Immature natural killer cell (primary cell): Measurements from ENCODE around the gene ANO3. TPM values are rescaled to one million over a fixed set of nuclear protein-coding genes. Genes with fewer than 3 reads are reported as not detected.

ENCODE experiments used
- DNase-seq, 3 donors: peaks; one replicate each; pipeline ENCODE4 v3.0.0; 2022; ENCODE audit warnings: mixed read lengths in 1 of 3
- H3K27ac Mint-ChIP-seq, 6 donors: one replicate each; pipeline ENCODE4 v1.8.0; 2020; ENCODE audit warnings: mixed read lengths in 6 of 6, mild to moderate bottlenecking in 5 of 6, inconsistent platforms in 4 of 6, moderate library complexity in 3 of 6
- H3K27me3 Mint-ChIP-seq, 3 donors: one replicate each; pipeline ENCODE4 v1.8.0; 2020 to 2021; ENCODE audit warnings: low read depth in 3 of 3, mild to moderate bottlenecking in 3 of 3, mixed read lengths in 3 of 3, moderate library complexity in 3 of 3, inconsistent platforms in 1 of 3
- H3K36me3 Mint-ChIP-seq, 3 donors: one replicate each; pipeline ENCODE4 v1.8.0; 2020; ENCODE audit warnings: mixed read lengths in 3 of 3, inconsistent platforms in 2 of 3, mild to moderate bottlenecking in 2 of 3
- H3K4me1 Mint-ChIP-seq, 2 donors: one replicate each; pipeline ENCODE4 v1.8.0; 2020; ENCODE audit warnings: inconsistent platforms in 2 of 2, mild to moderate bottlenecking in 2 of 2, mixed read lengths in 2 of 2, moderate library complexity in 1 of 2
- H3K4me3 Mint-ChIP-seq, 5 donors: one replicate each; pipeline ENCODE4 v1.8.0; 2020; ENCODE audit warnings: mild to moderate bottlenecking in 5 of 5, mixed read lengths in 5 of 5, inconsistent platforms in 3 of 5, moderate library complexity in 3 of 5
- H3K9me3 Mint-ChIP-seq, 6 donors: one replicate each; pipeline ENCODE4 v1.8.0; 2020; ENCODE audit warnings: mild to moderate bottlenecking in 6 of 6, mixed read lengths in 6 of 6, inconsistent platforms in 4 of 6, moderate library complexity in 3 of 6
- polyA plus RNA-seq, 3 donors: library from polyadenylated mRNA; unstranded; fragments of 300-500 nt; fragmentation: Illumina TruSeq; gene quantifications; one replicate each; pipeline ENCODE4 v1.2.3, GENCODE V29; 2021

The ANO3 gene
- polyA plus RNA-seq, 3 donors from 2014 or later = not detected

DNA sequence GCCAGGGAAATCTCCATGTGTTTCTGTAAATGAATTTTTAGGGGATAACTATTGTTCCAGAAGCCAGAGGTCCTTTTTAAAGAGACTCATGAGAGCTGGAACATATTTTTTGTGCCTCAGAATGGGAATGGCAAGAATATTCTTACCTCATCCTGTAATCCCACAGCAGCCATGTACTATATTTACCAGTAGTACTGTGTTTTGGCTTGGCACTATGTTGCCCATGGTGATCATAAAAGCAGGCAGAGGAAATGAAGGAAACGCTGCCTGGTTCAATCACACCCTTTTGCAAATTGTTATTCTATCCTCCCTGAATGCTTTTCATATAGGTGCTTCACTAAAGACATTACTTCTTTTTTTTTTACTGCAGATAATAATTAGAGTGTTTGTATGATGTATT is 81.0 kb downstream of the ANO3 start:
- Mint-ChIP-seq H3K27me3 (no peaks in the 10 kb centered on the region), H3K4me3 (no peak overlapping the region), H3K36me3 (no peaks in the 10 kb centered on the region), H3K9me3 (peaks cover 8 to 28% (median 14%) of the 10 kb centered on the region in 6 donors), H3K27ac (no peak overlapping the region), H3K4me1 (no peaks in the 10 kb centered on the region)
- no peak for DNase-seq

GRCh38 chr11:26418386-26418912 is 86.5 kb downstream of the ANO3 start:
- Mint-ChIP-seq H3K27ac (no peak overlapping the region), H3K36me3 (no peaks in the 10 kb centered on the region), H3K9me3 (peaks cover 8 to 27% (median 14%) of the 10 kb centered on the region in 6 donors), H3K27me3 (no peaks in the 10 kb centered on the region), H3K4me3 (no peak overlapping the region), H3K4me1 (no peaks in the 10 kb centered on the region)
- DNase-seq = no peak

DNA sequence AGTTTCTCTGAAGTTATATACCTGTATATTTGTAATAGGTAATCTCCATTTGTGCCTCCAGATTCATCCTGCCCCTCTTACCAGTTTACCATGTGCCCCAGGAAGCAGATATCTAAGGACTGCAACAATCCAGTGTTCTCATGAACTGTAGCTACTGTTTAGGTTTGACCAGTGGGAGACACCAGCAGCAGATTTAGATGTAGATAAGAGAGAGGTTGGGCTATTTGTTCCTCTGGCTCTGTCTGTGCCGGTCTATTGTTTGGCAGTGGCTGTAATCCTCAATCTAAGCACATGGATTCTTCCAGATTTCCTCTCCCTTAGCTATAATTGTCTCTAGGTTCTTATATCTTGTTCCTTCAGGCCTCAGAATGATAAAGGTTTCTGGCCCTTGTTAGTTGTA is 88.4 kb downstream of the ANO3 start:
- Mint-ChIP-seq H3K27ac (no peak overlapping the region), H3K36me3 (no peaks in the 10 kb centered on the region), H3K4me1 (no peaks in the 10 kb centered on the region), H3K27me3 (no peaks in the 10 kb centered on the region), H3K9me3 (peaks cover 2 to 22% (median 12%) of the 10 kb centered on the region in 6 donors), H3K4me3 (no peak overlapping the region)
- no peak for DNase-seq

DNA sequence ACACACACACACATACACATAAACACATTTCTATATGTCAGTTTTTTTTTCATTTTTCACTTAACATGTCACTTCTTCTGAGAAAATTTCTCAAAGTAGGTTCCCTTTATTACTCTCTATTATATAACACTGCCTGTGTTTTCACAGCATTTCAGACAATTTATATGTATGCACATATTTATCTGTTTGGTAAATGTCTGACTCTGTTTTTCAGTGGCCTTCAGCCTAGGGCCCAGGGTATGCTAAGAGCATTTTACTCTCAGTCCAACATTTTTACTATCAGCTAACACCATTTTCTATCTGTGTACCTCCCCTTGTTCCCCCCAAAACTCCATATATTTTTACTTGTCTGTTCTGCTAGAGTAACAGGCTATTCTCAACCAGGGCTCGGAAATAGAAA is 92.3 kb downstream of the ANO3 start:
- Mint-ChIP-seq H3K4me1 (no peaks in the 10 kb centered on the region), H3K36me3 (no peaks in the 10 kb centered on the region), H3K27me3 (peaks cover 0 to 2% (median 0%) of the 10 kb centered on the region in 3 donors), H3K4me3 (no peak overlapping the region), H3K27ac (no peak overlapping the region), H3K9me3 (peaks cover 0 to 20% (median 7%) of the 10 kb centered on the region in 6 donors)
- DNase-seq = no peak

GRCh38 chr11:26439854-26440253 is 107.9 kb downstream of the ANO3 start:
- Mint-ChIP-seq H3K27me3 (peaks cover 0 to 3% (median 2%) of the 10 kb centered on the region in 3 donors), H3K27ac (no peak overlapping the region), H3K4me3 (no peak overlapping the region), H3K4me1 (no peaks in the 10 kb centered on the region), H3K9me3 (peaks cover 7 to 34% (median 15%) of the 10 kb centered on the region in 6 donors), H3K36me3 (no peaks in the 10 kb centered on the region)
- no peak for DNase-seq

GRCh38 chr11:26442131-26442530 is 110.2 kb downstream of the ANO3 start:
- no peak overlapping the region for H3K27ac Mint-ChIP-seq
- H3K9me3 Mint-ChIP-seq = peaks cover 9 to 29% (median 13%) of the 10 kb centered on the region in 6 donors
- H3K36me3 Mint-ChIP-seq = no peaks in the 10 kb centered on the region
- DNase-seq = no peak
- H3K4me3 Mint-ChIP-seq = no peak overlapping the region
- H3K4me1 Mint-ChIP-seq = no peaks in the 10 kb centered on the region
- peaks cover 0 to 3% (median 2%) of the 10 kb centered on the region in 3 donors for H3K27me3 Mint-ChIP-seq

- Mint-ChIP-seq H3K27ac (no peak overlapping the region), H3K4me1 (no peaks in the 10 kb centered on the region), H3K27me3 (peaks cover 0 to 3% (median 0%) of the 10 kb centered on the region in 3 donors), H3K4me3 (no peak overlapping the region), H3K9me3 (peaks cover 8 to 22% (median 15%) of the 10 kb centered on the region in 6 donors), H3K36me3 (no peaks in the 10 kb centered on the region)
- DNase-seq = no peak
These were observed 111.7 kb downstream of the ANO3 start for GRCh38 chr11:26443617-26444016.

DNA sequence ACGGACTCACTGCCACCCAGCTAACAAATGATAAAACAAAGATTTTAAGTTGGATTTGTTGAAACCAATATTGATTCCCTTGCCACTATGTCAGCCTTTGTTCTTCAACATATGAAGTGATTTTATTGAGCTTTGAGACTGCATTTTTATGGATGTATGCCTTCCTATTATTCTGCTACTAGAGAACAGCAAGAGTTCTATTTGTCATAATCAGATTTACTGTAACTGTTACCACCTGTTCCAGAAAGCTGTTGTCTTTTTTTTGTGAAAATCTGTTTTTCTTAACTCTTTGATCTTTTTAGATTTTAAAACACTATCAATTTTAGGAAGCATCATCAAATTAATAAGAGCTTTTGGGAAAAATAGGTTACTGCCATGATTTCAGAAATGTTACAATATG is 125.7 kb downstream of the ANO3 start:
- no peaks in the 10 kb centered on the region for H3K4me1 Mint-ChIP-seq
- peaks cover 0 to 2% (median 0%) of the 10 kb centered on the region in 3 donors for H3K27me3 Mint-ChIP-seq
- no peaks in the 10 kb centered on the region for H3K36me3 Mint-ChIP-seq
- no peak overlapping the region for H3K27ac Mint-ChIP-seq
- no peak overlapping the region for H3K4me3 Mint-ChIP-seq
- peaks cover 3 to 31% (median 4%) of the 10 kb centered on the region in 6 donors for H3K9me3 Mint-ChIP-seq
- DNase-seq = no peak

- no peak for DNase-seq
- Mint-ChIP-seq H3K27me3 (no peaks in the 10 kb centered on the region), H3K36me3 (no peaks in the 10 kb centered on the region), H3K27ac (no peak overlapping the region), H3K4me3 (no peak overlapping the region), H3K4me1 (no peaks in the 10 kb centered on the region), H3K9me3 (peaks cover 1 to 24% (median 5%) of the 10 kb centered on the region in 6 donors)
These were observed 133.3 kb downstream of the ANO3 start for GRCh38 chr11:26465274-26465673.

- Mint-ChIP-seq H3K4me1 (no peaks in the 10 kb centered on the region), H3K36me3 (no peaks in the 10 kb centered on the region), H3K27ac (no peak overlapping the region), H3K4me3 (no peak overlapping the region), H3K27me3 (no peaks in the 10 kb centered on the region), H3K9me3 (peaks cover 0 to 15% (median 6%) of the 10 kb centered on the region in 6 donors)
- DNase-seq = no peak
These were observed 135.6 kb downstream of the ANO3 start for GRCh38 chr11:26467506-26467905.

DNA sequence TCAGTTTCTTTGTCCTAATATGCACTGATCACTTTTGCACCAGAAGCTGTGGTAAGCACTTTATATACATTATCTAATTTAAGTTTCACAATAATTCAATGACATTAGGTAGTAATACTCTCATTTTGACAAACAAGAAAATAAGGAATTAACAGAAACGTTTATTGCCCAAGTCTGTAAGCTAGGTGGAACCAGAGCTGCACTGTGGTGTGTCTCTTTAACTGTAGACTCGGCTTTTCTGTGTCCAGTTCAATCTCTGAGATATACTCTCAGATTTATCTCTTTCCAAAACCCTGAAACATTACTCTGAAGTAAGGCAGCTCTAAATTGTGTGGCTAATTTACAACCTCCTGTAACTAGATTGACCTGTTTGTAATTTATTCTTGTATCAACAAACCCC is 139.1 kb downstream of the ANO3 start:
- H3K4me3 Mint-ChIP-seq = no peak overlapping the region
- no peaks in the 10 kb centered on the region for H3K4me1 Mint-ChIP-seq
- DNase-seq = no peak
- no peak overlapping the region for H3K27ac Mint-ChIP-seq
- peaks cover 0 to 13% (median 6%) of the 10 kb centered on the region in 6 donors for H3K9me3 Mint-ChIP-seq
- H3K36me3 Mint-ChIP-seq = no peaks in the 10 kb centered on the region
- H3K27me3 Mint-ChIP-seq = no peaks in the 10 kb centered on the region

- H3K4me1 Mint-ChIP-seq = no peaks in the 10 kb centered on the region
These were observed 141.6 kb downstream of the ANO3 start for GRCh38 chr11:26473216-26474194.

GRCh38 chr11:26474401-26474800 is 142.5 kb downstream of the ANO3 start:
- Mint-ChIP-seq H3K9me3 (peaks cover 0 to 14% (median 4%) of the 10 kb centered on the region in 6 donors), H3K27ac (no peak overlapping the region), H3K27me3 (no peaks in the 10 kb centered on the region), H3K4me3 (no peak overlapping the region), H3K36me3 (no peaks in the 10 kb centered on the region), H3K4me1 (no peaks in the 10 kb centered on the region)
- DNase-seq = no peak

More at GRCh38 chr11:26473216-26474194, 141.6 kb downstream of the ANO3 start:
- no peak overlapping the region for H3K27ac Mint-ChIP-seq
- no peak overlapping the region for H3K4me3 Mint-ChIP-seq
- DNase-seq = no peak
- peaks cover 0 to 7% (median 4%) of the 10 kb centered on the region in 6 donors for H3K9me3 Mint-ChIP-seq
- no peaks in the 10 kb centered on the region for H3K36me3 Mint-ChIP-seq
- H3K27me3 Mint-ChIP-seq = no peaks in the 10 kb centered on the region

DNA sequence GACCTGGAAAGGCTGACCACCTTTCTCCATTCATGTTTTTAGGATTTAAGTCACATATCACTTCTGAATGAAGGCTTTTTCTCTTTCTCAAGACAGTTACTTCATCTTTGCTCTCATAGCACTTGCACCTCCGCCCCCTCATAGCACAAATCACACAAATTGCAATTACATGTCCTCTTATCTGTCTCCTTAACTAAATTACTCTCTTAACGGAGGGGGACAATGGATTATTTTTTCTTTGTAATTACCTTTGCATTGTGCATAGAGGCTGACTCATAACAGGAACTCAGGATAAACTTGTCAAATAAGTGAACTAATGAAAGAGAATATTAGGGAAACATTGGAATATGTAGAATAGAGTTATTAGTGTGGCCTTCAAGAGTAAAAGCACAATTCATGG is 145.5 kb downstream of the ANO3 start:
- H3K4me1 Mint-ChIP-seq = no peaks in the 10 kb centered on the region
- H3K27me3 Mint-ChIP-seq = no peaks in the 10 kb centered on the region
- no peak overlapping the region for H3K4me3 Mint-ChIP-seq
- peaks cover 0 to 23% (median 3%) of the 10 kb centered on the region in 6 donors for H3K9me3 Mint-ChIP-seq
- no peak for DNase-seq
- no peak overlapping the region for H3K27ac Mint-ChIP-seq
- H3K36me3 Mint-ChIP-seq = no peaks in the 10 kb centered on the region
